SK-N-MC (cell line): Measurements from ENCODE around the gene RCSD1.

ENCODE experiments used
- EZH2 ChIP-seq: fragments of 200-600 bp; sonication (generic); IDR thresholded peaks from one replicate; pipeline ENCODE4 v1.6.1; 2017; ENCODE audit warnings: antibody characterized with exemption
- POLR2AphosphoS5 ChIP-seq: IDR thresholded peaks from 2 replicates; pipeline ENCODE4 v1.6.1; 2012; ENCODE audit warnings: mild to moderate bottlenecking, low read depth, low read length, borderline replicate concordance

GRCh38 chr1:167695756-167696561, 65.9 kb downstream of the RCSD1 start:
- TF ChIP-seq EZH2 (no peak), POLR2AphosphoS5 (no peak)
